ENCODE measurements around the gene SHC4. TPM values are rescaled to one million over a fixed set of nuclear protein-coding genes. Genes with fewer than 3 reads are reported as not detected.
A peak's percentile ranks its signal among the peaks of the same experiment; 100 is the strongest.

SHC4 gene
- total RNA-seq, 2 donors from 2014 or later = 0.30 to 0.50 TPM

DNA sequence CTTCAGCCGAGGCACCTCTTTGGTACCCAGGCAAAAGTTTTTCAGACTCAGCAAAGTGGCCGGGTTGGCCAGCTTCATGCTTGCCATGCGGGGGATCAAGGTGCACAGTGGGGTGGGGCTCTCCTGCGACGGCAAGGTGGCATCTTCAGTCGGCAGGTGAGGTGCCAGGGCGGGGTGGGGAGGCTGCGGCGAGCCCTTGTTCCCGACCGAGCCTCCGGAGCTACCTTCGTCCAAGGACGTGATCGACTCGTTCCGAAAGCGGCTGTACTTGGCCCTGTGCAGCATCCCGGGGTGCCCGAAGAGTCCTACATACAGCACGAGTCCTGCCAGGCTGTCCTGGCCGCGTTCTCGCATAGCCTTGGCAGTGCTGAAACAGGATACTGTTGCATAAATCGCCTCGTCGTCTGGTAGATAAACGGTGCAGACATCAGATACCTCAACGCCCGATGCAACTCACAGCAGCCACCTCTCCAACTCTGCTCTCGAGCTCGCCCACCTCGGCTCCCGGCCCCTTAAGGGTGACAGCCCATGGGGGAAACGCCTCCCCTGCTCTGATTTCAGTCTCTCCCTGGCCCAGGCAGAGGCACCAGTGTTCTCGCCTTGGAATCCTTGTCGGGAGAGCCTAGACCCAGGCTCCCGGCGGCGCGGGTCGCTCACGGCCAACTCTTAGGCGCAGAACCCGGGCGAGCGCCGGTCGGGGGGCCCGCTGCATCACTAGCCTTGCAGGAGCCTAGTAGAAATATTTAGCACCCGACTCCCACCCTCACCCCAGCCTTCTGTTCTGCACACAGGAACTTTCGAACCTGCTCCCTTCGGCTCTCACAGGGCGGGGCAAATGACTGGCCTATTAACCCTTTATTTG lies 826 bp downstream of the SHC4 start:
- Histone ChIP-seq H3K36me3 (no peaks in the 10 kb centered on the region), H3K9ac (ENCODE audit: low read depth in 2 of 2, low read length in 2 of 2) (peak overlapping the region; percentile 7 to 31), H3K4me3 (peak overlapping the region; percentile 39), H3K9me3 (no peaks in the 10 kb centered on the region), H3K4me1 (peaks cover 10% of the 10 kb centered on the region), H3K27me3 (peaks cover 8% of the 10 kb centered on the region), H3K27ac (no peak overlapping the region)
- DNase-seq = no peak
- TF ChIP-seq, protein P1, sequence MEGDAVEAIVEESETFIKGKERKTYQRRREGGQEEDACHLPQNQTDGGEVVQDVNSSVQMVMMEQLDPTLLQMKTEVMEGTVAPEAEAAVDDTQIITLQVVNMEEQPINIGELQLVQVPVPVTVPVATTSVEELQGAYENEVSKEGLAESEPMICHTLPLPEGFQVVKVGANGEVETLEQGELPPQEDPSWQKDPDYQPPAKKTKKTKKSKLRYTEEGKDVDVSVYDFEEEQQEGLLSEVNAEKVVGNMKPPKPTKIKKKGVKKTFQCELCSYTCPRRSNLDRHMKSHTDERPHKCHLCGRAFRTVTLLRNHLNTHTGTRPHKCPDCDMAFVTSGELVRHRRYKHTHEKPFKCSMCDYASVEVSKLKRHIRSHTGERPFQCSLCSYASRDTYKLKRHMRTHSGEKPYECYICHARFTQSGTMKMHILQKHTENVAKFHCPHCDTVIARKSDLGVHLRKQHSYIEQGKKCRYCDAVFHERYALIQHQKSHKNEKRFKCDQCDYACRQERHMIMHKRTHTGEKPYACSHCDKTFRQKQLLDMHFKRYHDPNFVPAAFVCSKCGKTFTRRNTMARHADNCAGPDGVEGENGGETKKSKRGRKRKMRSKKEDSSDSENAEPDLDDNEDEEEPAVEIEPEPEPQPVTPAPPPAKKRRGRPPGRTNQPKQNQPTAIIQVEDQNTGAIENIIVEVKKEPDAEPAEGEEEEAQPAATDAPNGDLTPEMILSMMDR (IDR thresholded peaks at IDR 0.05) = no peak
- intact Hi-C loops (cut with DNase I) = no loop called here

DNA sequence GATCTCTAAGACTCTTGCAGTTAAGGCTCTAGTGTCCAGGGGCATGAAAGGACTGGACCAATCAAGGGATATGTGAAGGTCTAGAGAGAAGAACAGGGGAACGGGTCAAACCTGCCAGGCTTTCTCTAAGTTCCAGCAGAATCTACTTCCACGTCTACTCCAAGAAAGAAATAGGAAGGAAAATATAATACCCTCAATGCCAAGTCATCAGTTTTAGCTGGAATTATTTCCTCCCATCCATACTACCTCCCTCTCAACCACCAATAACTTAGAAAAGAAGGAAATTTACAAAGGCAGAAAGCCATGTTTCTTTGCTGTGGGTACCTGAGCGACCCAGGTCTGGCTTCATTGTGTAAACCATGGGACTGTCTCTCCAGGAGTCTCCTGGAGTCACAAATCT lies 7.8 kb downstream of the SHC4 start:
- Histone ChIP-seq H3K9me3 (no peaks in the 10 kb centered on the region), H3K27me3 (no peaks in the 10 kb centered on the region), H3K4me1 (no peaks in the 10 kb centered on the region), H3K27ac (no peak overlapping the region), H3K4me3 (no peak overlapping the region), H3K9ac (ENCODE audit: low read depth in 2 of 2, low read length in 2 of 2) (no peak overlapping the region), H3K36me3 (no peaks in the 10 kb centered on the region)
- intact Hi-C loops (cut with DNase I) = no loop called here
- TF ChIP-seq, protein P1 (IDR thresholded peaks at IDR 0.05) = no peak
- DNase-seq = no peak

DNA sequence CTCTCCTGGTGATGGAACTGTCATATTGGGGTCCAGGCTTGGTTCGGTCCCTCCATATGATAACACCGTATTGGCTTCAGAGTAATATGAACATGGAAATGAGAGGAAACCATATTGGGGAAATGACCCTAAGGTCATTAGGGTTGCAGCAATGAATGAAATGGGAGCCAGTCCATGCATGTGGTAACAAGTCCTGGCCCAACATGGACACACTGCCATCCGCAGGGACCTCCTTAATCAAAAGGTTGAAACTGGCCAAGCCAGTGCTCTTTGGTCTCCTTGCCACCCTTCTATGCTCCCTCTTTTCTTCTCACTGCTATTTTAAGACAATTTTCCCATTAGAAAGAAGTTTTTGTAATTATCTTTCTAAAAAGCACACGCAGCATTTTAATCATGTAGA lies 8.3 kb downstream of the SHC4 start:
- TF ChIP-seq, protein P1 (IDR thresholded peaks at IDR 0.05) = no peak
- Histone ChIP-seq H3K9ac (ENCODE audit: low read depth in 2 of 2, low read length in 2 of 2) (no peak overlapping the region), H3K4me1 (no peaks in the 10 kb centered on the region), H3K36me3 (no peaks in the 10 kb centered on the region), H3K27ac (no peak overlapping the region), H3K9me3 (no peaks in the 10 kb centered on the region), H3K4me3 (no peak overlapping the region), H3K27me3 (no peaks in the 10 kb centered on the region)
- intact Hi-C loops (cut with DNase I) = no loop called here
- DNase-seq = no peak

DNA sequence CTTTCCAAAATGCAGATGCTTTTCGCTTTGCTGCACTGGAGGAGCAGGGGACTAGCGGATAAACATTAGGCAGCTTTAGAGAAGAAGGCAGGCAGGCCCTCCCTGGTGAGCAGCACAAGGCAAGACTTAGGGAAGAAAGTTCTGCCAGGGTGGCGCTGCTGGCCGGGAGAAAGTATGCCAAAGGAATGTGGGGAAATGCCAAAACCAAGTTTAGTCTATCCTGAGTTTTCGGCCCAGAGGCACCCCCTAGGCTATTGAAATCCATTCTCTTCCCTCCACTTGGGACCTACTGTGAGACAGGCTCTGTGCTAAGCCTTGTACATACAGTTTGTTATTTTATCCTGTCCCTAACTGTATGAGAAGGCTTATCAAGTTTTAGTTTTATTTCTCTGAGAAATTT lies 9.2 kb downstream of the SHC4 start:
- Histone ChIP-seq H3K9me3 (no peaks in the 10 kb centered on the region), H3K4me3 (no peak overlapping the region), H3K27me3 (no peaks in the 10 kb centered on the region), H3K4me1 (no peaks in the 10 kb centered on the region), H3K36me3 (no peaks in the 10 kb centered on the region), H3K9ac (ENCODE audit: low read depth in 2 of 2, low read length in 2 of 2) (no peak overlapping the region), H3K27ac (no peak overlapping the region)
- intact Hi-C loops (cut with DNase I) = no loop called here
- no peak for DNase-seq
- TF ChIP-seq, protein P1 (IDR thresholded peaks at IDR 0.05) = no peak

DNA sequence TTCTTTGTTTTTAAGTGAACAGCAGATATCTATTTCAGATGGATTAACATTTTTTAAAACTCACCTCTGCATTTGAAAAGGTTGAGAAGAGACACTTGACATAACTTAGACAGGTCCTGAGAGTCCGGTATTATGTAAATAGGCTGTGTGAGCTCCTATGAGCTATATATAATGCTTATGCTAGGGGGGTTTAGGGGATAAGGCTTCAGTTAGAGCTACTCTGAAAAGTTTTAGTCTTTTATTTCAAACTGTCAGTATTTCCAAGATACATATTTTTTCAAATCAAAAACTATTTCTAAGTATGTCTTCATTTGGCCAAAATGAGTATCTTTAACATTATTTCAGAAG lies 16.9 kb downstream of the SHC4 start:
- TF ChIP-seq, protein P1 (IDR thresholded peaks at IDR 0.05) = no peak
- Histone ChIP-seq H3K27me3 (no peaks in the 10 kb centered on the region), H3K27ac (no peak overlapping the region), H3K9me3 (no peaks in the 10 kb centered on the region), H3K36me3 (no peaks in the 10 kb centered on the region), H3K4me3 (no peak overlapping the region), H3K4me1 (no peaks in the 10 kb centered on the region), H3K9ac (ENCODE audit: low read depth in 2 of 2, low read length in 2 of 2) (no peak overlapping the region)
- intact Hi-C loops (cut with DNase I) = no loop called here
- DNase-seq = no peak

Measured in colonic mucosa (tissue), 4 donors.